NCI-H2107 treated with DMSO at 0.1 percent for 48 hours (cell line): Measurements from ENCODE around the gene TRIM46.
A peak's percentile ranks its signal among the peaks of the same experiment; 100 is the strongest.
"Not testable (repeated sequence)": the region's sequence is repeated elsewhere in the genome, so short reads cannot be mapped to it uniquely, and the experiment has no call there.

Source experiments
- DNase-seq: peaks from one replicate; lab custom pipeline; 2025; ENCODE audit not compliant: unreplicated experiment; lab: John Stamatoyannopoulos, UW

Gene TRIM46

GRCh38 chr1:155185783-155186066 lies 12.1 kb downstream of the TRIM46 start:
- DNase-seq = no peak

GRCh38 chr1:155186067-155186793 lies 12.6 kb downstream of the TRIM46 start:
- DNase-seq = peak; percentile 69

- no peak for DNase-seq
Measured at GRCh38 chr1:155186794-155187455, 13.3 kb downstream of the TRIM46 start.

GRCh38 chr1:155187456-155187891 lies 13.8 kb downstream of the TRIM46 start:
- DNase-seq = no peak

GRCh38 chr1:155188268-155188667 lies 14.6 kb downstream of the TRIM46 start:
- no peak for DNase-seq

GRCh38 chr1:155189926-155190325 lies 16.3 kb downstream of the TRIM46 start:
- DNase-seq = not testable (repeated sequence)

- DNase-seq = no peak
Measured at GRCh38 chr1:155191904-155192303, 18.3 kb downstream of the TRIM46 start.

GRCh38 chr1:155192346-155193274 lies 19.0 kb downstream of the TRIM46 start:
- DNase-seq = peak; percentile 95

- peak; percentile 82 for DNase-seq
Measured at GRCh38 chr1:155193275-155193990, 19.8 kb downstream of the TRIM46 start.

GRCh38 chr1:155193991-155194240 lies 20.3 kb downstream of the TRIM46 start:
- DNase-seq = not testable (repeated sequence)

- DNase-seq = no peak
Measured at GRCh38 chr1:155195201-155196102, 21.8 kb downstream of the TRIM46 start.

GRCh38 chr1:155196103-155196892 lies 22.6 kb downstream of the TRIM46 start:
- no peak for DNase-seq

- no peak for DNase-seq
Measured at GRCh38 chr1:155196893-155197638, 23.4 kb downstream of the TRIM46 start.

GRCh38 chr1:155197901-155198546 lies 24.4 kb downstream of the TRIM46 start:
- DNase-seq = no peak

GRCh38 chr1:155198547-155198906 lies 24.9 kb downstream of the TRIM46 start:
- no peak for DNase-seq

GRCh38 chr1:155199792-155200191 lies 26.1 kb downstream of the TRIM46 start:
- DNase-seq = no peak

GRCh38 chr1:155200920-155201319 lies 27.3 kb downstream of the TRIM46 start:
- DNase-seq = no peak

- DNase-seq = no peak
Measured at GRCh38 chr1:155202198-155202597, 28.5 kb downstream of the TRIM46 start.
